HG02870 (cell line): ENCODE results near the gene PORCN.
"Not testable (repeated sequence)": the region's sequence is repeated elsewhere in the genome, so short reads cannot be mapped to it uniquely, and the experiment has no call there.

Experiments used
- ATAC-seq: cut with Tn5 transposase; IDR thresholded peaks from one replicate; pipeline ENCODE4 v1.9.1; 2021; ENCODE audit warnings: mild to moderate bottlenecking, moderate library complexity; ENCODE audit not compliant: unreplicated experiment

Gene PORCN

DNA sequence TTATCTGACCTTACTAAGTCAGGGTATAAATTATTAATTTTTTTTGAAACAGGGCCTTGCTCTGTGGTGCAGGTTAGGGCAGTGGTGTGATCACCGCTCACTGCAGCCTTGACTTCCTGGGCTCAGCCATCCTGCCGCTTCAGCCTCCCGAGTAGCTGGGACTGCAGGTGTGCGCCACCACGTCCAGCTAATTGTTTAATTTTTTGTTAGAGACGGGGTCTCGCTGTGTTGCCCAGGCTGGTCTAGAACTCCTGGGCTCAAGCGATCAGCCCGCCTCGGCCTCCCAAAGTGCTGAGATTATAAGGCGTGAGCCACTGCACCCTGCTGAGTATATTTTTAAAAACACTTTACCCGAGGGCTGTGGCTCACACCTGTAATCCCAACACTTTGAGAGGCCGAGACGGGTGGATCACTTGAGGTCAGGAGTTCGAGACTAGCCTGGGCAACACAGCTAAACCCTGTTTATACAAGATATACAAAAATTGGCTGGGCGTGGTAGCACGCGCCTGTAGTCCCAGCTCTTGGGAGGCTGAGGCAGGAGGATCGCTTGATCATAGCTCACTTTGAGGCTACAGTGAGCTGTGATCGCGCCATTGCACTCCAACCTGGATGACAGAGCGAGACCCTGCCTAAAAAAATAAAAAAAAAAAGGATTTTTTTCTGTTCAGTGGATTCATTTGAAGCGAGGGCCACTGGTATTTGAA is 30.0 kb downstream of the PORCN start:
- ATAC-seq = no peak

- peak; percentile 79 for ATAC-seq
Measured at GRCh38 chrX:48539345-48540027, 30.7 kb downstream of the PORCN start, which contains the start of gene TBC1D25. TBC1D25 (plus strand) TSS chrX:48539714; CDS start chrX:48539798, 84 bp downstream.

- ATAC-seq = peak; percentile 33
Measured at GRCh38 chrX:48540028-48540375, 31.2 kb downstream of the PORCN start.

GRCh38 chrX:48540480-48540879 is 31.7 kb downstream of the PORCN start:
- ATAC-seq = no peak

GRCh38 chrX:48541140-48541814 is 32.5 kb downstream of the PORCN start:
- no peak for ATAC-seq

GRCh38 chrX:48548871-48549270 is 40.1 kb downstream of the PORCN start:
- no peak for ATAC-seq

GRCh38 chrX:48555731-48556325 is 47.0 kb downstream of the PORCN start:
- ATAC-seq = not testable (repeated sequence)

DNA sequence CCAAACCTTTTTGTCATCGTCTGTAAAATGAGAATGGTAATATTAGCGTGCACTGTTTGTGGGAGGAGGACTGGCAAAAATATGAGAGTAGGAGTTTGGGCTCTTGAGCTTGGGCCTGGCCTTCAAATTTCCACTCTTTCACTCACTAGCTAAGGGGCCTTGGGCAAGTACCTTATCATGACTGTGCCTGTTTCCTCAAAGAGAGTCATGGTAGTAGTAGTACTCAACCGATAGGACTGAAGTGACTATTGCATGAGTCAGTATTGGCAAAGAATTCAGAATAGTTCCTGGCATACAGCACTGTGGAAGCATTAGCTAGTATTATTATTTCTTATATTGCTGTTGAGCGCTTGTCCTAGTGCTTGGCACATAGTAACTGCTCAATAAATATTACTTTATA is 49.5 kb downstream of the PORCN start:
- no peak for ATAC-seq

GRCh38 chrX:48559636-48560035 is 50.8 kb downstream of the PORCN start:
- ATAC-seq = no peak

DNA sequence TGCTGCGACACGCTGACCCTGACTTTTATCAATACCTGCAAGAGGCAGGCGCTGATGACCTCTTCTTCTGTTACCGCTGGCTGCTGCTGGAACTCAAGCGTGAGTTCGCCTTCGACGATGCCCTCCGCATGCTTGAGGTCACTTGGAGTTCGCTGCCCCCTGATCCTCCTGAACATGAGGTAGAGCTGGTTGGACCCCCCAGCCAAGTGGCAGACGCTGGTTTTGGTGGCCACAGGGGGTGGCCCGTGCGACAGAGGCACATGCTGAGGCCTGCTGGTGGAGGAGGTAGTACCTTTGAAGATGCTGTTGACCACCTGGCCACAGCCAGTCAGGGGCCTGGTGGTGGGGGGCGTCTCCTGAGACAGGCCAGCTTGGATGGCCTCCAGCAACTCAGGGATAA is 51.3 kb downstream of the PORCN start:
- ATAC-seq = no peak

- ATAC-seq = no peak
Measured at GRCh38 chrX:48560681-48561080, 51.9 kb downstream of the PORCN start.

- ATAC-seq = peak; percentile 46
Measured at GRCh38 chrX:48569958-48570357, 61.2 kb downstream of the PORCN start.
